Thoracic aorta (tissue), 2 donors: ENCODE data around the gene HSD17B11. TPM values are rescaled to one million over a fixed set of nuclear protein-coding genes. Genes with fewer than 3 reads are reported as not detected.

Experiments
- ATAC-seq: fragments of 150-250 bp; one replicate; pipeline ENCODE4 v1.8.0; 2017; ENCODE audit warnings: low read depth; ENCODE audit not compliant: insufficient number of reproducible peaks, low FRiP score
- DNase-seq: peaks from one replicate; pipeline ENCODE4 v3.0.0-alpha.2; 2020; ENCODE audit warnings: low spot score
- H3K27ac ChIP-seq, 2 donors: fragments of 200-600 bp; sonication (generic); 1 replicate in 1 of 2; 2 replicates in 1 of 2; pipeline ENCODE4 v1.5.1; 2016; ENCODE audit warnings: mild to moderate bottlenecking in 2 of 2, moderate library complexity in 2 of 2
- H3K27me3 ChIP-seq: fragments of 200-600 bp; sonication (generic); replicated peaks from 2 replicates; pipeline ENCODE4 v1.6.0; 2016; ENCODE audit warnings: mild to moderate bottlenecking; ENCODE audit not compliant: insufficient read depth
- H3K36me3 ChIP-seq: fragments of 200-600 bp; sonication (generic); one replicate; pipeline ENCODE4 v1.5.1; 2016
- H3K4me1 ChIP-seq, 2 donors: fragments of 200-600 bp; sonication (generic); 1 replicate in 1 of 2; 2 replicates in 1 of 2; pipeline versions ENCODE4 v1.5.1 to v1.6.0; 2016; ENCODE audit warnings: low read depth in 2 of 2, mild to moderate bottlenecking in 1 of 2; ENCODE audit not compliant: control insufficient read depth in 1 of 2
- H3K4me3 ChIP-seq: fragments of 200-600 bp; sonication (generic); 2 replicates; pipeline ENCODE4 v1.5.1; 2016; ENCODE audit warnings: mild to moderate bottlenecking
- H3K9me3 ChIP-seq: fragments of 200-600 bp; sonication (generic); 2 replicates; pipeline ENCODE4 v1.5.1; 2016
- total RNA-seq, 2 donors: library from RNA; depleted of rRNA; stranded (reverse); fragments of >200 nt; gene quantifications; one replicate each; pipeline versions ENCODE4 v1.1.0 to v1.2.3, GENCODE V29; 2016
- TF ChIP-seq, protein P1 (sequence below): fragments of 200-600 bp; sonication (generic); IDR thresholded peaks from one replicate; pipeline ENCODE4 v1.5.1; 2019; ENCODE audit warnings: antibody characterized with exemption

The HSD17B11 gene
- total RNA-seq, 2 donors from 2014 or later: 43.2 to 57.6 TPM

DNA sequence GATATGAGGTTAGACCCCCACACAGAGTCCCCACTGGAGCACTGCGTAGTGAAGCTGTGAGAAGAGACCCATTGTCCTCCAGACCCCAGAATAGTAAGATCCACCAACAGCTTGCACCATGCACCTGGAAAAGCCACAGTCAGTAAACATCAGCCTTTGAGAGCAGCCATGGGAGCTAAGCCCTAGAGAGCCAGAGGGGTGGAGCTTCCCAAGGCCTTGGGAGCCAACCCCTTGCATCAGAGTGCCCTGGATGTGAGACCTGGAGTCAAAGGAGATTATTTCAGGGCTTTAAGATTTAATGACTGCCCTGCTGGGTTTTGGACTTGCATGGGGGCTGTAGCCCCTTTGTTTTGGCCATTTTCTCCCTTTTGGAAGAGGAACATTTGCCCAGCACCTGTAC lies 104.0 kb downstream of the HSD17B11 start:
- H3K36me3 ChIP-seq: no peaks in the 10 kb centered on the region
- TF ChIP-seq, protein P1, sequence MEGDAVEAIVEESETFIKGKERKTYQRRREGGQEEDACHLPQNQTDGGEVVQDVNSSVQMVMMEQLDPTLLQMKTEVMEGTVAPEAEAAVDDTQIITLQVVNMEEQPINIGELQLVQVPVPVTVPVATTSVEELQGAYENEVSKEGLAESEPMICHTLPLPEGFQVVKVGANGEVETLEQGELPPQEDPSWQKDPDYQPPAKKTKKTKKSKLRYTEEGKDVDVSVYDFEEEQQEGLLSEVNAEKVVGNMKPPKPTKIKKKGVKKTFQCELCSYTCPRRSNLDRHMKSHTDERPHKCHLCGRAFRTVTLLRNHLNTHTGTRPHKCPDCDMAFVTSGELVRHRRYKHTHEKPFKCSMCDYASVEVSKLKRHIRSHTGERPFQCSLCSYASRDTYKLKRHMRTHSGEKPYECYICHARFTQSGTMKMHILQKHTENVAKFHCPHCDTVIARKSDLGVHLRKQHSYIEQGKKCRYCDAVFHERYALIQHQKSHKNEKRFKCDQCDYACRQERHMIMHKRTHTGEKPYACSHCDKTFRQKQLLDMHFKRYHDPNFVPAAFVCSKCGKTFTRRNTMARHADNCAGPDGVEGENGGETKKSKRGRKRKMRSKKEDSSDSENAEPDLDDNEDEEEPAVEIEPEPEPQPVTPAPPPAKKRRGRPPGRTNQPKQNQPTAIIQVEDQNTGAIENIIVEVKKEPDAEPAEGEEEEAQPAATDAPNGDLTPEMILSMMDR: no peak
- H3K27ac ChIP-seq: no peak overlapping the region
- DNase-seq: no peak
- H3K9me3 ChIP-seq: peaks cover 4% of the 10 kb centered on the region
- no peaks in the 10 kb centered on the region for H3K27me3 ChIP-seq
- no peak for ATAC-seq
- no peak overlapping the region for H3K4me3 ChIP-seq
- H3K4me1 ChIP-seq: no peaks in the 10 kb centered on the region

Other genes starting within 250 kb of the HSD17B11 start
- 10 to 100 TPM in 1 of 2 donors, 1 to 10 TPM in 1; 4.9 to 12.2 TPM for gene KLHL8, start 170.6 kb downstream of the HSD17B11 start, total RNA-seq
- under 1 TPM; 0.54 to 0.71 TPM for gene HSD17B13, start 68.3 kb downstream of the HSD17B11 start, total RNA-seq
- 10 to 100 TPM; 15.5 to 17.2 TPM for gene NUDT9, start 31.4 kb upstream of the HSD17B11 start, total RNA-seq
- gene SPARCL1, start 138.2 kb upstream of the HSD17B11 start, total RNA-seq: 1,000 to 10,000 TPM; 1,225 to 2,315 TPM
- gene DSPP, start 217.3 kb upstream of the HSD17B11 start, total RNA-seq: not detected